ENCODE results near the gene HDHD3. TPM values are rescaled to one million over a fixed set of nuclear protein-coding genes. Genes with fewer than 3 reads are reported as not detected.
"Not testable (repeated sequence)": the region's sequence is repeated elsewhere in the genome, so short reads cannot be mapped to it uniquely, and the experiment has no call there.

HDHD3 gene
- total RNA-seq, 3 donors from 2014 or later (not counting 1 experiment from before 2014, with no cell fraction given): 6.1 to 11.8 (median 9.6) TPM

- Mint-ChIP-seq H3K36me3 (no peaks in the 10 kb centered on the region), H3K27ac (no peak overlapping the region)
- intact Hi-C loops (cut with micrococcal nuclease): no loop called here
Measured at GRCh38 chr9:113368982-113369854, 7.6 kb downstream of the HDHD3 start.

GRCh38 chr9:113368348-113368981, 8.3 kb downstream of the HDHD3 start:
- H3K36me3 ChIP-seq (ENCODE audit: control insufficient read depth, insufficient read depth, low read length): peaks cover 7% of the 10 kb centered on the region
- DNase-seq (no peak), ATAC-seq (no peak)
- no peak for TF ChIP-seq CTCF (IDR thresholded peaks at IDR 0.05)
- H3K4me1 ChIP-seq (ENCODE audit: control insufficient read depth, insufficient read depth, low read length): no peaks in the 10 kb centered on the region
- no peaks in the 10 kb centered on the region for H3K4me1 Mint-ChIP-seq
- H3K27me3 ChIP-seq (ENCODE audit: control insufficient read depth, insufficient read depth, low read length): no peaks in the 10 kb centered on the region
- no peak overlapping the region for H3K4me3 ChIP-seq (ENCODE audit: low read length)
- H3K4me3 Mint-ChIP-seq: no peak overlapping the region
- H3K9me3 Mint-ChIP-seq: no peaks in the 10 kb centered on the region
- no peaks in the 10 kb centered on the region for H3K36me3 Mint-ChIP-seq
- H3K27me3 Mint-ChIP-seq (ENCODE audit: low read depth in 2 of 2): no peaks in the 10 kb centered on the region
- no peak overlapping the region for H3K27ac ChIP-seq (ENCODE audit: low read length)
- 92% methylated on average over 4 of the region's 5 CpGs for WGBS (ENCODE audit: insufficient coverage)
- intact Hi-C loops (cut with micrococcal nuclease): no loop called here
- H3K9me3 ChIP-seq (ENCODE audit: control insufficient read depth, insufficient read depth, low read length): no peaks in the 10 kb centered on the region
- no peak overlapping the region for H3K27ac Mint-ChIP-seq

More at GRCh38 chr9:113368982-113369854, 7.6 kb downstream of the HDHD3 start:
- TF ChIP-seq CTCF (IDR thresholded peaks at IDR 0.05): no peak
- ATAC-seq: no peak
- no peaks in the 10 kb centered on the region for H3K4me1 ChIP-seq (ENCODE audit: control insufficient read depth, insufficient read depth, low read length)
- H3K4me1 Mint-ChIP-seq: no peaks in the 10 kb centered on the region
- H3K27me3 Mint-ChIP-seq (ENCODE audit: low read depth in 2 of 2): no peaks in the 10 kb centered on the region
- no peaks in the 10 kb centered on the region for H3K9me3 ChIP-seq (ENCODE audit: control insufficient read depth, insufficient read depth, low read length)
- H3K9me3 Mint-ChIP-seq: no peaks in the 10 kb centered on the region
- no peak overlapping the region for H3K4me3 Mint-ChIP-seq
- H3K27me3 ChIP-seq (ENCODE audit: control insufficient read depth, insufficient read depth, low read length): no peaks in the 10 kb centered on the region
- DNase-seq: no peak
- 93% methylated on average over 13 of the region's 13 CpGs for WGBS (ENCODE audit: insufficient coverage)
- no peak overlapping the region for H3K4me3 ChIP-seq (ENCODE audit: low read length)
- H3K36me3 ChIP-seq (ENCODE audit: control insufficient read depth, insufficient read depth, low read length): peaks cover 14% of the 10 kb centered on the region
- H3K27ac ChIP-seq (ENCODE audit: low read length): no peak overlapping the region

- H3K36me3 ChIP-seq (ENCODE audit: control insufficient read depth, insufficient read depth, low read length); H3K4me3 Mint-ChIP-seq; H3K9me3 Mint-ChIP-seq; H3K27ac Mint-ChIP-seq; H3K27ac ChIP-seq (ENCODE audit: low read length); H3K27me3 Mint-ChIP-seq (ENCODE audit: low read depth in 2 of 2); H3K4me1 Mint-ChIP-seq; ATAC-seq; H3K9me3 ChIP-seq (ENCODE audit: control insufficient read depth, insufficient read depth, low read length); intact Hi-C loops (cut with micrococcal nuclease); H3K4me3 ChIP-seq (ENCODE audit: low read length); DNase-seq; H3K27me3 ChIP-seq (ENCODE audit: control insufficient read depth, insufficient read depth, low read length); H3K4me1 ChIP-seq (ENCODE audit: control insufficient read depth, insufficient read depth, low read length); H3K36me3 Mint-ChIP-seq: not testable (repeated sequence)
- 83% methylated on average over 3 of the region's 3 CpGs for WGBS (ENCODE audit: insufficient coverage)
Measured at GRCh38 chr9:113365652-113366051, 11.1 kb downstream of the HDHD3 start.

GRCh38 chr9:113364951-113365350, 11.8 kb downstream of the HDHD3 start:
- H3K4me1 ChIP-seq (ENCODE audit: control insufficient read depth, insufficient read depth, low read length): no peaks in the 10 kb centered on the region
- no peak for TF ChIP-seq CTCF (IDR thresholded peaks at IDR 0.05)
- no peaks in the 10 kb centered on the region for H3K27me3 ChIP-seq (ENCODE audit: control insufficient read depth, insufficient read depth, low read length)
- WGBS (ENCODE audit: insufficient coverage): 90% methylated on average over 1 of the region's 1 CpG
- no peak for ATAC-seq
- no peaks in the 10 kb centered on the region for H3K36me3 ChIP-seq (ENCODE audit: control insufficient read depth, insufficient read depth, low read length)
- Mint-ChIP-seq H3K36me3 (no peaks in the 10 kb centered on the region), H3K9me3 (no peaks in the 10 kb centered on the region), H3K27me3 (ENCODE audit: low read depth in 2 of 2) (no peaks in the 10 kb centered on the region), H3K27ac (no peak overlapping the region), H3K4me1 (no peaks in the 10 kb centered on the region), H3K4me3 (no peak overlapping the region)
- intact Hi-C loops (cut with micrococcal nuclease): no loop called here
- no peak for DNase-seq
- no peak overlapping the region for H3K4me3 ChIP-seq (ENCODE audit: low read length)
- H3K27ac ChIP-seq (ENCODE audit: low read length): no peak overlapping the region
- no peaks in the 10 kb centered on the region for H3K9me3 ChIP-seq (ENCODE audit: control insufficient read depth, insufficient read depth, low read length)

Data from natural killer cell (primary cell).